HEK293 (cell line): ENCODE measurements around the gene NUP160.

Experiments used
- CTCF ChIA-PET: fragments of 350-600 bp; formaldehyde crosslinking; extraction: SDS; loops from one replicate; lab custom pipeline; 2021; ENCODE audit warnings: antibody characterized with exemption; lab: Yijun Ruan, JAX
- POLR2A ChIA-PET: fragments of 300-600 bp; formaldehyde crosslinking; extraction: SDS; loops from one replicate; lab custom pipeline; 2020; ENCODE audit warnings: antibody characterized with exemption, inconsistent platforms; lab: Yijun Ruan, JAX
- H3K27ac ChIP-seq: fragments of 200-500 bp; sonication (Bioruptor generic); 2 replicates; pipeline ENCODE4 v1.5.1; 2014; ENCODE audit warnings: low read depth, low read length, control low read depth, inconsistent platforms; ENCODE audit errors: extremely low read depth
- H3K36me3 ChIP-seq, 2 experiments: fragments of 200-500 bp in 1 of 2; sonication (Bioruptor generic) in 1 of 2; 1 replicate in 1 of 2; 2 replicates in 1 of 2; pipeline ENCODE4 v1.5.1; 2014 to 2017; ENCODE audit warnings: inconsistent platforms in 2 of 2, low read length in 2 of 2; ENCODE audit not compliant: control insufficient read depth in 2 of 2, insufficient read depth in 1 of 2
- H3K4me1 ChIP-seq: fragments of 200-500 bp; sonication (Bioruptor generic); 2 replicates; pipeline ENCODE4 v1.5.1; 2014; ENCODE audit warnings: mild to moderate bottlenecking, low read length, inconsistent platforms; ENCODE audit not compliant: control insufficient read depth, insufficient read depth
- H3K4me3 ChIP-seq: 2 replicates; pipeline ENCODE4 v1.5.1; 2011; ENCODE audit warnings: low read depth, mild to moderate bottlenecking, control low read depth, low read length, moderate library complexity
- H3K9me3 ChIP-seq: fragments of 200-500 bp; sonication (Bioruptor generic); 2 replicates; pipeline ENCODE4 v1.5.1; 2014; ENCODE audit warnings: low read depth, low read length, inconsistent platforms; ENCODE audit not compliant: control insufficient read depth, insufficient read depth
- IKZF3 ChIP-seq: fragments of 450-650 bp; IDR thresholded peaks from 2 replicates; pipeline ENCODE4 v1.5.0; 2018; ENCODE audit warnings: missing biosample characterization, mild to moderate bottlenecking, missing genetic modification characterization, moderate library complexity
- KLF8 ChIP-seq: fragments of 450-650 bp; formaldehyde crosslinking; IDR thresholded peaks from 2 replicates; pipeline ENCODE4 v1.5.1; 2016; ENCODE audit warnings: missing biosample characterization, missing genetic modification characterization
- SALL2 ChIP-seq: fragments of 450-650 bp; formaldehyde crosslinking; IDR thresholded peaks from 2 replicates; pipeline ENCODE4 v1.5.0; 2017; ENCODE audit warnings: missing biosample characterization, mild to moderate bottlenecking, missing genetic modification characterization, borderline replicate concordance
- SCRT1 ChIP-seq: fragments of 450-650 bp; formaldehyde crosslinking; IDR thresholded peaks from 2 replicates; pipeline ENCODE4 v1.5.1; 2016; ENCODE audit warnings: missing biosample characterization, missing genetic modification characterization, borderline replicate concordance
- SCRT2 ChIP-seq: fragments of 450-650 bp; formaldehyde crosslinking; IDR thresholded peaks from 2 replicates; pipeline ENCODE4 v1.5.1; 2016; ENCODE audit warnings: missing biosample characterization, missing genetic modification characterization
- SP2 ChIP-seq: fragments of 450-650 bp; formaldehyde crosslinking; IDR thresholded peaks from 2 replicates; pipeline ENCODE4 v1.5.1; 2016; ENCODE audit warnings: missing biosample characterization, missing genetic modification characterization
- ZEB2 ChIP-seq: fragments of 450-650 bp; formaldehyde crosslinking; IDR thresholded peaks from 2 replicates; pipeline ENCODE4 v1.5.1; 2016; ENCODE audit warnings: missing biosample characterization, missing genetic modification characterization
- ZFP41 ChIP-seq: fragments of 450-650 bp; formaldehyde crosslinking; IDR thresholded peaks from 2 replicates; pipeline ENCODE4 v1.5.1; 2016; ENCODE audit warnings: missing biosample characterization, missing genetic modification characterization, borderline replicate concordance
- ZNF202 ChIP-seq: fragments of 450-650 bp; formaldehyde crosslinking; IDR thresholded peaks from 2 replicates; pipeline ENCODE4 v1.5.1; 2016; ENCODE audit warnings: missing biosample characterization, missing genetic modification characterization, borderline replicate concordance
- ZNF335 ChIP-seq: fragments of 450-650 bp; formaldehyde crosslinking; conservative IDR thresholded peaks from 2 replicates; pipeline ENCODE4 v1.5.1; 2016; ENCODE audit warnings: missing biosample characterization, missing genetic modification characterization
- ZNF404 ChIP-seq: fragments of 450-650 bp; formaldehyde crosslinking; IDR thresholded peaks from 2 replicates; pipeline ENCODE4 v1.5.1; 2017; ENCODE audit warnings: missing biosample characterization, missing genetic modification characterization
- ZNF544 ChIP-seq: fragments of 450-650 bp; formaldehyde crosslinking; IDR thresholded peaks from 2 replicates; pipeline ENCODE4 v1.5.0; 2017; ENCODE audit warnings: missing biosample characterization, missing genetic modification characterization
- ZNF677 ChIP-seq: fragments of 450-650 bp; IDR thresholded peaks from 2 replicates; pipeline ENCODE4 v1.5.0; 2018; ENCODE audit warnings: missing biosample characterization, mild to moderate bottlenecking, missing genetic modification characterization, moderate library complexity
- ZNF791 ChIP-seq: fragments of 450-650 bp; formaldehyde crosslinking; IDR thresholded peaks from 2 replicates; pipeline ENCODE4 v1.5.1; 2016; ENCODE audit warnings: missing biosample characterization, missing genetic modification characterization
- TF ChIP-seq, protein P1 (sequence below): fragments of 450-650 bp; formaldehyde crosslinking; IDR thresholded peaks from 2 replicates; pipeline ENCODE4 v1.5.1; 2016; ENCODE audit warnings: missing biosample characterization, missing genetic modification characterization
- TF ChIP-seq, protein P2 (sequence below): fragments of 450-650 bp; formaldehyde crosslinking; IDR thresholded peaks from 2 replicates; pipeline ENCODE4; 2016; ENCODE audit warnings: missing biosample characterization, missing genetic modification characterization
- TF ChIP-seq, protein P3 (sequence below): fragments of 450-650 bp; formaldehyde crosslinking; IDR thresholded peaks from 2 replicates; pipeline ENCODE4 v1.5.1; 2017; ENCODE audit warnings: missing biosample characterization, missing genetic modification characterization
- TF ChIP-seq, protein P4 (sequence below): fragments of 450-650 bp; formaldehyde crosslinking; IDR thresholded peaks from 2 replicates; pipeline ENCODE4 v1.5.1; 2017; ENCODE audit warnings: missing biosample characterization, missing genetic modification characterization
- TF ChIP-seq, protein P5 (sequence below): fragments of 450-650 bp; formaldehyde crosslinking; optimal IDR thresholded peaks from 2 replicates; pipeline ENCODE3; 2016; ENCODE audit warnings: missing biosample characterization, mild to moderate bottlenecking, missing genetic modification characterization
- TF ChIP-seq, protein P6 (sequence below): fragments of 450-650 bp; formaldehyde crosslinking; IDR thresholded peaks from 2 replicates; pipeline ENCODE4 v1.5.1; 2016; ENCODE audit warnings: missing biosample characterization, missing genetic modification characterization

NUP160 gene

DNA sequence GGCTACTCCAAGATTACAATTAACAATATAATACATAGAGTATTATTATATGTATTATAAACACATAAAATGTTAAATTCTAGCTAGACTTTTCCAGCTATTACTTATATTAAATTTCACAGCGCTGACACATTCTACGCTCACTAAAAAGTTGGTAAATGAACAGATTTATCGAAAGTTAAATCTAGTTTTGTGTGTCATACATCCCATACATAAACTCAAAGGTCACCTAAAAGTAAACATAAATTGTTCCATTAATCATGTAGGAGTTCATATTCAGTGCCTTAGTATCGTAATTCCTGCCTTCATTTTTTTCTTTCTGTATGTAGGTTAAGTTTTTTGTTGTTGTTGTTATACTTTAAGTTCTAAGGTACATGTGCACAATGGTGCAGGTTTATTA is 91.9 kb downstream of the NUP160 start:
- H3K4me1 ChIP-seq, result no peaks in the 10 kb centered on the region
- H3K27ac ChIP-seq, result no peak overlapping the region
- CTCF ChIA-PET, result interaction anchor here (0.5 kb wide), 1 partner anchor 69 kb away, joined by 4 read pairs; no protein-coding TSS in a partner anchor
- no peak overlapping the region for H3K4me3 ChIP-seq
- TF ChIP-seq SP2 (no peak), IKZF3 (tag by site-specific recombination) (no peak), ZNF791 (no peak), SCRT2 (tag by site-specific recombination) (no peak), ZNF202 (tag by site-specific recombination) (no peak), ZNF544 (no peak), ZNF404 (tag by site-specific recombination) (no peak), SCRT1 (tag by site-specific recombination) (no peak), KLF8 (tag by site-specific recombination) (no peak), ZEB2 (tag by site-specific recombination) (no peak), ZNF335 (no peak), SALL2 (tag by site-specific recombination) (no peak), ZNF677 (tag by site-specific recombination) (no peak), ZFP41 (no peak)
- TF ChIP-seq, protein P1, sequence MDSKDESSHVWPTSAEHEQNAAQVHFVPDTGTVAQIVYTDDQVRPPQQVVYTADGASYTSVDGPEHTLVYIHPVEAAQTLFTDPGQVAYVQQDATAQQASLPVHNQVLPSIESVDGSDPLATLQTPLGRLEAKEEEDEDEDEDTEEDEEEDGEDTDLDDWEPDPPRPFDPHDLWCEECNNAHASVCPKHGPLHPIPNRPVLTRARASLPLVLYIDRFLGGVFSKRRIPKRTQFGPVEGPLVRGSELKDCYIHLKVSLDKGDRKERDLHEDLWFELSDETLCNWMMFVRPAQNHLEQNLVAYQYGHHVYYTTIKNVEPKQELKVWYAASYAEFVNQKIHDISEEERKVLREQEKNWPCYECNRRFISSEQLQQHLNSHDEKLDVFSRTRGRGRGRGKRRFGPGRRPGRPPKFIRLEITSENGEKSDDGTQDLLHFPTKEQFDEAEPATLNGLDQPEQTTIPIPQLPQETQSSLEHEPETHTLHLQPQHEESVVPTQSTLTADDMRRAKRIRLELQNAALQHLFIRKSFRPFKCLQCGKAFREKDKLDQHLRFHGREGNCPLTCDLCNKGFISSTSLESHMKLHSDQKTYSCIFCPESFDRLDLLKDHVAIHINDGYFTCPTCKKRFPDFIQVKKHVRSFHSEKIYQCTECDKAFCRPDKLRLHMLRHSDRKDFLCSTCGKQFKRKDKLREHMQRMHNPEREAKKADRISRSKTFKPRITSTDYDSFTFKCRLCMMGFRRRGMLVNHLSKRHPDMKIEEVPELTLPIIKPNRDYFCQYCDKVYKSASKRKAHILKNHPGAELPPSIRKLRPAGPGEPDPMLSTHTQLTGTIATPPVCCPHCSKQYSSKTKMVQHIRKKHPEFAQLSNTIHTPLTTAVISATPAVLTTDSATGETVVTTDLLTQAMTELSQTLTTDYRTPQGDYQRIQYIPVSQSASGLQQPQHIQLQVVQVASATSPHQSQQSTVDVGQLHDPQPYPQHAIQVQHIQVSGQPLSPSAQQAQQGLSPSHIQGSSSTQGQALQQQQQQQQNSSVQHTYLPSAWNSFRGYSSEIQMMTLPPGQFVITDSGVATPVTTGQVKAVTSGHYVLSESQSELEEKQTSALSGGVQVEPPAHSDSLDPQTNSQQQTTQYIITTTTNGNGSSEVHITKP, result no peak
- TF ChIP-seq, protein P2, sequence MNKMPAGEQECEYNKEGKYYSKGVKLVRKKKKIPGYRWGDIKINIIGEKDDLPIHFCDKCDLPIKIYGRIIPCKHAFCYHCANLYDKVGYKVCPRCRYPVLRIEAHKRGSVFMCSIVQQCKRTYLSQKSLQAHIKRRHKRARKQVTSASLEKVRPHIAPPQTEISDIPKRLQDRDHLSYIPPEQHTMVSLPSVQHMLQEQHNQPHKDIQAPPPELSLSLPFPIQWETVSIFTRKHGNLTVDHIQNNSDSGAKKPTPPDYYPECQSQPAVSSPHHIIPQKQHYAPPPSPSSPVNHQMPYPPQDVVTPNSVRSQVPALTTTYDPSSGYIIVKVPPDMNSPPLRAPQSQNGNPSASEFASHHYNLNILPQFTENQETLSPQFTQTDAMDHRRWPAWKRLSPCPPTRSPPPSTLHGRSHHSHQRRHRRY (tag by site-specific recombination), result no peak
- TF ChIP-seq, protein P3, sequence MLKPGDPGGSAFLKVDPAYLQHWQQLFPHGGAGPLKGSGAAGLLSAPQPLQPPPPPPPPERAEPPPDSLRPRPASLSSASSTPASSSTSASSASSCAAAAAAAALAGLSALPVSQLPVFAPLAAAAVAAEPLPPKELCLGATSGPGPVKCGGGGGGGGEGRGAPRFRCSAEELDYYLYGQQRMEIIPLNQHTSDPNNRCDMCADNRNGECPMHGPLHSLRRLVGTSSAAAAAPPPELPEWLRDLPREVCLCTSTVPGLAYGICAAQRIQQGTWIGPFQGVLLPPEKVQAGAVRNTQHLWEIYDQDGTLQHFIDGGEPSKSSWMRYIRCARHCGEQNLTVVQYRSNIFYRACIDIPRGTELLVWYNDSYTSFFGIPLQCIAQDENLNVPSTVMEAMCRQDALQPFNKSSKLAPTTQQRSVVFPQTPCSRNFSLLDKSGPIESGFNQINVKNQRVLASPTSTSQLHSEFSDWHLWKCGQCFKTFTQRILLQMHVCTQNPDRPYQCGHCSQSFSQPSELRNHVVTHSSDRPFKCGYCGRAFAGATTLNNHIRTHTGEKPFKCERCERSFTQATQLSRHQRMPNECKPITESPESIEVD (tag by site-specific recombination), result no peak
- TF ChIP-seq, protein P4, sequence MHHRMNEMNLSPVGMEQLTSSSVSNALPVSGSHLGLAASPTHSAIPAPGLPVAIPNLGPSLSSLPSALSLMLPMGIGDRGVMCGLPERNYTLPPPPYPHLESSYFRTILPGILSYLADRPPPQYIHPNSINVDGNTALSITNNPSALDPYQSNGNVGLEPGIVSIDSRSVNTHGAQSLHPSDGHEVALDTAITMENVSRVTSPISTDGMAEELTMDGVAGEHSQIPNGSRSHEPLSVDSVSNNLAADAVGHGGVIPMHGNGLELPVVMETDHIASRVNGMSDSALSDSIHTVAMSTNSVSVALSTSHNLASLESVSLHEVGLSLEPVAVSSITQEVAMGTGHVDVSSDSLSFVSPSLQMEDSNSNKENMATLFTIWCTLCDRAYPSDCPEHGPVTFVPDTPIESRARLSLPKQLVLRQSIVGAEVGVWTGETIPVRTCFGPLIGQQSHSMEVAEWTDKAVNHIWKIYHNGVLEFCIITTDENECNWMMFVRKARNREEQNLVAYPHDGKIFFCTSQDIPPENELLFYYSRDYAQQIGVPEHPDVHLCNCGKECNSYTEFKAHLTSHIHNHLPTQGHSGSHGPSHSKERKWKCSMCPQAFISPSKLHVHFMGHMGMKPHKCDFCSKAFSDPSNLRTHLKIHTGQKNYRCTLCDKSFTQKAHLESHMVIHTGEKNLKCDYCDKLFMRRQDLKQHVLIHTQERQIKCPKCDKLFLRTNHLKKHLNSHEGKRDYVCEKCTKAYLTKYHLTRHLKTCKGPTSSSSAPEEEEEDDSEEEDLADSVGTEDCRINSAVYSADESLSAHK (tag by site-specific recombination), result no peak
- TF ChIP-seq, protein P5, sequence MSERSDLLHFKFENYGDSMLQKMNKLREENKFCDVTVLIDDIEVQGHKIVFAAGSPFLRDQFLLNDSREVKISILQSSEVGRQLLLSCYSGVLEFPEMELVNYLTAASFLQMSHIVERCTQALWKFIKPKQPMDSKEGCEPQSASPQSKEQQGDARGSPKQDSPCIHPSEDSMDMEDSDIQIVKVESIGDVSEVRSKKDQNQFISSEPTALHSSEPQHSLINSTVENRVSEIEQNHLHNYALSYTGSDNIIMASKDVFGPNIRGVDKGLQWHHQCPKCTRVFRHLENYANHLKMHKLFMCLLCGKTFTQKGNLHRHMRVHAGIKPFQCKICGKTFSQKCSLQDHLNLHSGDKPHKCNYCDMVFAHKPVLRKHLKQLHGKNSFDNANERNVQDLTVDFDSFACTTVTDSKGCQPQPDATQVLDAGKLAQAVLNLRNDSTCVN (tag by site-specific recombination), result no peak
- TF ChIP-seq, protein P6, sequence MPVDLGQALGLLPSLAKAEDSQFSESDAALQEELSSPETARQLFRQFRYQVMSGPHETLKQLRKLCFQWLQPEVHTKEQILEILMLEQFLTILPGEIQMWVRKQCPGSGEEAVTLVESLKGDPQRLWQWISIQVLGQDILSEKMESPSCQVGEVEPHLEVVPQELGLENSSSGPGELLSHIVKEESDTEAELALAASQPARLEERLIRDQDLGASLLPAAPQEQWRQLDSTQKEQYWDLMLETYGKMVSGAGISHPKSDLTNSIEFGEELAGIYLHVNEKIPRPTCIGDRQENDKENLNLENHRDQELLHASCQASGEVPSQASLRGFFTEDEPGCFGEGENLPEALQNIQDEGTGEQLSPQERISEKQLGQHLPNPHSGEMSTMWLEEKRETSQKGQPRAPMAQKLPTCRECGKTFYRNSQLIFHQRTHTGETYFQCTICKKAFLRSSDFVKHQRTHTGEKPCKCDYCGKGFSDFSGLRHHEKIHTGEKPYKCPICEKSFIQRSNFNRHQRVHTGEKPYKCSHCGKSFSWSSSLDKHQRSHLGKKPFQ (tag by site-specific recombination), result no peak
- TF ChIP-seq, all 188 proteins: peak for 0
- POLR2A ChIA-PET, result no interaction called here
- Histone ChIP-seq H3K36me3 (peaks cover 72 to 90% of the 10 kb centered on the region in 2 experiments), H3K9me3 (no peaks in the 10 kb centered on the region)
